ENCODE measurements around the gene OR4B1.
"Not testable (repeated sequence)": the region's sequence is repeated elsewhere in the genome, so short reads cannot be mapped to it uniquely, and the experiment has no call there.

Gene OR4B1

GRCh38 chr11:48210052-48210451, 6.6 kb upstream of the OR4B1 start:
- Histone ChIP-seq H3K4me3 (ENCODE audit: severe bottlenecking) (no peak overlapping the region), H3K27ac (ENCODE audit: poor library complexity, severe bottlenecking) (no peak overlapping the region), H3K36me3 (ENCODE audit: low read depth) (no peaks in the 10 kb centered on the region), H3K9me3 (ENCODE audit: severe bottlenecking) (no peaks in the 10 kb centered on the region), H3K27me3 (ENCODE audit: insufficient read depth, poor library complexity, severe bottlenecking) (no peaks in the 10 kb centered on the region), H3K4me1 (ENCODE audit: insufficient read depth, poor library complexity, severe bottlenecking) (no peaks in the 10 kb centered on the region)
- no peak for ATAC-seq (ENCODE audit: low read depth)
- DNase-seq (ENCODE audit: low spot score): no peak
- TF ChIP-seq CTCF (IDR thresholded peaks at IDR 0.05; ENCODE audit: poor library complexity, severe bottlenecking): no peak

DNA sequence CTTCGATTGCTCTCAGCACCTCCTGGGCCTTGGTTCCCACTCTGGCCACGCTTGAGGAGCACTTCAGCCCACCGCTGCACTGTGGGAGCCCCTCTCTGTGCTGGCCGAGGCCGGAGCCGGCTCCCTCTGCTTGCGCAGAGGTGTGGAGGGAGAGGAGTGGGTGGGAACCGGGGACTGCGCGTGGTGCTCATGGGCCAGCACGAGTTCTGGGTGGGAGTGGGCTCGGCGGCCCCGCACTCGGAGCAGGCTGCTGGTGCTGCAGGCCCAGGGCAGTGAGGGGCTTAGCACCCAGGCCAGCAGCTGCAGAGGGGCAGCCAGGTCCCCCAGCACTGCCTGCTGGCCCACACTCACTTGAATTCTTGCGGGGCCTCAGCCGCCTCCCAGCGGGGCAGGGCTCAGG, 12.2 kb downstream of the OR4B1 start:
- ATAC-seq (ENCODE audit: low read depth) (no peak), DNase-seq (ENCODE audit: low spot score) (no peak)
- no peak for TF ChIP-seq CTCF (IDR thresholded peaks at IDR 0.05; ENCODE audit: poor library complexity, severe bottlenecking)
- Histone ChIP-seq H3K27ac (ENCODE audit: poor library complexity, severe bottlenecking) (no peak overlapping the region), H3K36me3 (ENCODE audit: low read depth) (no peaks in the 10 kb centered on the region), H3K9me3 (ENCODE audit: severe bottlenecking) (no peaks in the 10 kb centered on the region), H3K4me1 (ENCODE audit: insufficient read depth, poor library complexity, severe bottlenecking) (no peaks in the 10 kb centered on the region), H3K27me3 (ENCODE audit: insufficient read depth, poor library complexity, severe bottlenecking) (no peaks in the 10 kb centered on the region), H3K4me3 (ENCODE audit: severe bottlenecking) (no peak overlapping the region)

GRCh38 chr11:48230057-48230456, 13.4 kb downstream of the OR4B1 start:
- DNase-seq (ENCODE audit: low spot score); H3K27me3 ChIP-seq (ENCODE audit: insufficient read depth, poor library complexity, severe bottlenecking); H3K9me3 ChIP-seq (ENCODE audit: severe bottlenecking); ATAC-seq (ENCODE audit: low read depth); H3K4me3 ChIP-seq (ENCODE audit: severe bottlenecking); H3K27ac ChIP-seq (ENCODE audit: poor library complexity, severe bottlenecking); H3K4me1 ChIP-seq (ENCODE audit: insufficient read depth, poor library complexity, severe bottlenecking); H3K36me3 ChIP-seq (ENCODE audit: low read depth): not testable (repeated sequence)

GRCh38 chr11:48237727-48238126, 21.1 kb downstream of the OR4B1 start:
- Histone ChIP-seq H3K36me3 (ENCODE audit: low read depth) (no peaks in the 10 kb centered on the region), H3K9me3 (ENCODE audit: severe bottlenecking) (no peaks in the 10 kb centered on the region), H3K27ac (ENCODE audit: poor library complexity, severe bottlenecking) (no peak overlapping the region), H3K4me1 (ENCODE audit: insufficient read depth, poor library complexity, severe bottlenecking) (no peaks in the 10 kb centered on the region), H3K4me3 (ENCODE audit: severe bottlenecking) (no peak overlapping the region), H3K27me3 (ENCODE audit: insufficient read depth, poor library complexity, severe bottlenecking) (no peaks in the 10 kb centered on the region)
- TF ChIP-seq CTCF (IDR thresholded peaks at IDR 0.05; ENCODE audit: poor library complexity, severe bottlenecking): no peak
- no peak for ATAC-seq (ENCODE audit: low read depth)
- no peak for DNase-seq (ENCODE audit: low spot score)

DNA sequence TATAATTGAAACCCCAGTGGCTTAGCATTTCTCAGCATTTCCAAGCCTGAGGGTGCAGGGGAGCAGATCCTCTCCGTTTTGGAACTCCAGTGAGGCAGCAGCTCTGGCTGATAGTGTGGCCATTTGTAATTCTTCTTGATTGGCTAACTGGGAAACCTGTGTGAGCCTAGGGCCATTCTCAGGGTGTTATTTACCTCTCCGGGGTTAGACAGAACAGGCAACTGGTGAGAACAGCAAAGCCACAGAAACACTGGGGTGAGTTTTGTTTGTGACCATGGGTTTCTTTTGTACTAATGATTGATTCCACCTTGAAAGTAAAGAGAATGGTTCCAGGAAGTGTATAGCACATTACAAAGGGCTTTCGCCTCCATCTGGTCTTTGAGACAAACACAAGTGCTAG, 25.9 kb downstream of the OR4B1 start:
- TF ChIP-seq CTCF (IDR thresholded peaks at IDR 0.05; ENCODE audit: poor library complexity, severe bottlenecking): no peak
- H3K4me1 ChIP-seq (ENCODE audit: insufficient read depth, poor library complexity, severe bottlenecking): no peaks in the 10 kb centered on the region
- H3K27ac ChIP-seq (ENCODE audit: poor library complexity, severe bottlenecking): no peak overlapping the region
- H3K36me3 ChIP-seq (ENCODE audit: low read depth): no peaks in the 10 kb centered on the region
- H3K9me3 ChIP-seq (ENCODE audit: severe bottlenecking): no peaks in the 10 kb centered on the region
- no peak overlapping the region for H3K4me3 ChIP-seq (ENCODE audit: severe bottlenecking)
- H3K27me3 ChIP-seq (ENCODE audit: insufficient read depth, poor library complexity, severe bottlenecking): no peaks in the 10 kb centered on the region
- no peak for ATAC-seq (ENCODE audit: low read depth)
- DNase-seq (ENCODE audit: low spot score): no peak

Data from RWPE2 (cell line).